ENCODE measurements around the gene AP1G1. TPM values are rescaled to one million over a fixed set of nuclear protein-coding genes. Genes with fewer than 3 reads are reported as not detected.
"Not testable (repeated sequence)": the region's sequence is repeated elsewhere in the genome, so short reads cannot be mapped to it uniquely, and the experiment has no call there.

Gene AP1G1
- total and polyA plus RNA-seq, 12 donors, result 22.8 to 132 (median 82.8) TPM

- intact Hi-C loops (cut with DNase I), result no loop called here
- WGBS, 4 donors, result 62 to 81% (median 64%) methylated on average over 2 of the region's 2 CpGs
These were observed 34.9 kb upstream of the AP1G1 start for GRCh38 chr16:71843572-71843971.

GRCh38 chr16:71840052-71840451, 31.4 kb upstream of the AP1G1 start:
- Histone ChIP-seq H3K36me3 (replicated peaks in 1 of 2) (no peaks in the 10 kb centered on the region), H3K9me3 (replicated peaks in 1 of 3) (no peaks in the 10 kb centered on the region), H3K27me3 (no peaks in the 10 kb centered on the region), H3K27ac (no peak overlapping the region), H3K4me1 (replicated peaks in 1 of 2) (no peaks in the 10 kb centered on the region), H3K4me3 (no peak overlapping the region)
- TF ChIP-seq CTCF (IDR thresholded peaks at IDR 0.05) (no peak), POLR2A (IDR thresholded peaks at IDR 0.05) (no peak)
- intact Hi-C loops (cut with DNase I), result no loop called here
- no peak for DNase-seq
- 66 to 71% (median 66%) methylated on average over 7 of the region's 7 CpGs for WGBS, 4 donors

More at GRCh38 chr16:71843572-71843971, 34.9 kb upstream of the AP1G1 start:
- Histone ChIP-seq H3K27ac (no peak overlapping the region), H3K4me3 (no peak overlapping the region), H3K27me3 (no peaks in the 10 kb centered on the region), H3K36me3 (replicated peaks in 1 of 2) (peaks cover 0 to 8% of the 10 kb centered on the region in 2 donors), H3K4me1 (replicated peaks in 1 of 2) (peaks cover 5 to 15% of the 10 kb centered on the region in 2 donors), H3K9me3 (replicated peaks in 1 of 3) (no peaks in the 10 kb centered on the region)
- DNase-seq, result no peak
- TF ChIP-seq CTCF (IDR thresholded peaks at IDR 0.05), result no peak
- no peak for TF ChIP-seq POLR2A (IDR thresholded peaks at IDR 0.05)

- Histone ChIP-seq H3K9me3 (replicated peaks in 1 of 3) (no peaks in the 10 kb centered on the region), H3K27me3 (no peaks in the 10 kb centered on the region), H3K4me3 (no peak overlapping the region), H3K36me3 (replicated peaks in 1 of 2) (no peaks in the 10 kb centered on the region), H3K4me1 (replicated peaks in 1 of 2) (no peaks in the 10 kb centered on the region), H3K27ac (no peak overlapping the region)
- WGBS, 4 donors, result 76 to 87% (median 86%) methylated on average over 3 of the region's 3 CpGs
- intact Hi-C loops (cut with DNase I), result no loop called here
- TF ChIP-seq CTCF (IDR thresholded peaks at IDR 0.05), result no peak
- no peak for TF ChIP-seq POLR2A (IDR thresholded peaks at IDR 0.05)
- DNase-seq, result no peak
These were observed 28.5 kb upstream of the AP1G1 start for GRCh38 chr16:71837150-71837549.

GRCh38 chr16:71834291-71834690, 25.7 kb upstream of the AP1G1 start:
- Histone ChIP-seq H3K36me3 (replicated peaks in 1 of 2) (no peaks in the 10 kb centered on the region), H3K9me3 (replicated peaks in 1 of 3) (no peaks in the 10 kb centered on the region), H3K4me1 (replicated peaks in 1 of 2) (no peaks in the 10 kb centered on the region), H3K4me3 (no peak overlapping the region), H3K27me3 (no peaks in the 10 kb centered on the region), H3K27ac (no peak overlapping the region)
- no peak for TF ChIP-seq CTCF (IDR thresholded peaks at IDR 0.05)
- TF ChIP-seq POLR2A (IDR thresholded peaks at IDR 0.05), result no peak
- no peak for DNase-seq
- intact Hi-C loops (cut with DNase I), result no loop called here
- 90 to 91% (median 91%) methylated on average over 3 of the region's 3 CpGs for WGBS, 4 donors

GRCh38 chr16:71832112-71832511, 23.5 kb upstream of the AP1G1 start:
- H3K27ac ChIP-seq; intact Hi-C loops (cut with DNase I); H3K4me1 ChIP-seq (replicated peaks in 1 of 2); H3K4me3 ChIP-seq; H3K27me3 ChIP-seq; DNase-seq; H3K9me3 ChIP-seq (replicated peaks in 1 of 3); H3K36me3 ChIP-seq (replicated peaks in 1 of 2): not testable (repeated sequence)
- 85 to 95% (median 91%) methylated on average over 2 of the region's 2 CpGs for WGBS, 4 donors

- H3K4me3 ChIP-seq; H3K9me3 ChIP-seq (replicated peaks in 1 of 3); H3K4me1 ChIP-seq (replicated peaks in 1 of 2); H3K27ac ChIP-seq; H3K36me3 ChIP-seq (replicated peaks in 1 of 2); DNase-seq; H3K27me3 ChIP-seq; intact Hi-C loops (cut with DNase I): not testable (repeated sequence)
- WGBS, 4 donors, result 78 to 87% (median 86%) methylated on average over 3 of the region's 3 CpGs
These were observed 23.1 kb upstream of the AP1G1 start for GRCh38 chr16:71831698-71832097.
